HEK293T (cell line): ENCODE measurements around the gene STK24.

Experiments
- CTCF ChIA-PET: fragments of 350-600 bp; formaldehyde crosslinking; extraction: SDS; loops from one replicate; lab custom pipeline; 2021; ENCODE audit warnings: antibody characterized with exemption, inconsistent platforms; lab: Yijun Ruan, JAX
- POLR2A ChIA-PET: fragments of 350-600 bp; formaldehyde crosslinking; extraction: SDS; loops from one replicate; lab custom pipeline; 2020; ENCODE audit warnings: antibody characterized with exemption, inconsistent platforms; lab: Yijun Ruan, JAX
- DNase-seq: peaks from one replicate; pipeline ENCODE4 v3.0.0; 2012; ENCODE audit warnings: mixed read lengths; ENCODE audit errors: extremely low spot score
- ARNT ChIP-seq: fragments of 450-650 bp; IDR thresholded peaks from 2 replicates; pipeline ENCODE4 v1.6.1; 2017; ENCODE audit warnings: mild to moderate bottlenecking
- BHLHE40 ChIP-seq: fragments of 450-650 bp; IDR thresholded peaks from 2 replicates; pipeline ENCODE4 v1.6.1; 2016; ENCODE audit warnings: mild to moderate bottlenecking, moderate library complexity, borderline replicate concordance
- CTBP1 ChIP-seq: fragments of 450-650 bp; IDR thresholded peaks from 2 replicates; pipeline ENCODE4 v1.6.1; 2016; ENCODE audit warnings: borderline replicate concordance
- ELF4 ChIP-seq: fragments of 450-650 bp; IDR thresholded peaks from 2 replicates; pipeline ENCODE4 v1.6.1; 2017; ENCODE audit warnings: antibody characterized with exemption
- FOXA1 ChIP-seq: fragments of 450-650 bp; IDR thresholded peaks from 2 replicates; pipeline ENCODE4 v1.6.1; 2016; ENCODE audit warnings: mild to moderate bottlenecking
- FOXK2 ChIP-seq: fragments of 450-650 bp; IDR thresholded peaks from 2 replicates; pipeline ENCODE4 v1.6.1; 2016; ENCODE audit warnings: mild to moderate bottlenecking
- FOXM1 ChIP-seq: fragments of 450-650 bp; IDR thresholded peaks from 2 replicates; pipeline ENCODE4 v1.6.1; 2017; ENCODE audit warnings: mild to moderate bottlenecking, borderline replicate concordance
- HDGF ChIP-seq: fragments of 450-650 bp; IDR thresholded peaks from 2 replicates; pipeline ENCODE4 v1.6.1; 2017; ENCODE audit warnings: antibody characterized with exemption, borderline replicate concordance
- L3MBTL2 ChIP-seq: fragments of 450-650 bp; conservative IDR thresholded peaks from 2 replicates; pipeline ENCODE4 v1.6.1; 2016; ENCODE audit warnings: mild to moderate bottlenecking
- LEF1 ChIP-seq: fragments of 450-650 bp; IDR thresholded peaks from 2 replicates; pipeline ENCODE4 v1.6.1; 2017; ENCODE audit warnings: mild to moderate bottlenecking, borderline replicate concordance
- NFRKB ChIP-seq: fragments of 450-650 bp; IDR thresholded peaks from 2 replicates; pipeline ENCODE4 v1.6.1; 2016; ENCODE audit warnings: mild to moderate bottlenecking, moderate library complexity
- PKNOX1 ChIP-seq: fragments of 450-650 bp; IDR thresholded peaks from 2 replicates; pipeline ENCODE4 v1.6.1; 2016
- SP1 ChIP-seq: fragments of 450-650 bp; IDR thresholded peaks from 2 replicates; pipeline ENCODE4 v1.6.1; 2017
- SUZ12 ChIP-seq: fragments of 450-650 bp; IDR thresholded peaks from 2 replicates; pipeline ENCODE4 v1.6.1; 2016; ENCODE audit warnings: mild to moderate bottlenecking
- TARDBP ChIP-seq: fragments of 450-650 bp; IDR thresholded peaks from 2 replicates; pipeline ENCODE4 v1.6.1; 2016
- ZNF384 ChIP-seq: fragments of 450-650 bp; IDR thresholded peaks from 2 replicates; pipeline ENCODE4 v1.6.1; 2016

STK24 gene

GRCh38 chr13:98504371-98504963 is 72.4 kb downstream of the STK24 start:
- no peak for DNase-seq
- POLR2A ChIA-PET, result interaction anchor here (1.7 kb wide), 1 partner anchor 73 kb away, joined by 5 read pairs; no protein-coding TSS in a partner anchor
- TF ChIP-seq ARNT, result no peak
- TF ChIP-seq HDGF, result no peak
- TF ChIP-seq CTBP1, result no peak
- no peak for TF ChIP-seq FOXK2
- TF ChIP-seq ZNF384, result no peak
- TF ChIP-seq SUZ12, result no peak
- no peak for TF ChIP-seq LEF1
- no peak for TF ChIP-seq FOXA1
- TF ChIP-seq SP1, result no peak
- no peak for TF ChIP-seq FOXM1
- TF ChIP-seq TARDBP, result no peak
- TF ChIP-seq BHLHE40, result no peak
- no peak for TF ChIP-seq L3MBTL2
- no peak for TF ChIP-seq ELF4
- no peak for TF ChIP-seq NFRKB
- CTCF ChIA-PET, result interaction anchor here (0.8 kb wide), 1 partner anchor 21 kb away, joined by 3 read pairs; no protein-coding TSS in a partner anchor

GRCh38 chr13:98504029-98504351 is 72.9 kb downstream of the STK24 start:
- POLR2A ChIA-PET, result interaction anchor here (1.7 kb wide), 1 partner anchor 73 kb away, joined by 5 read pairs; no protein-coding TSS in a partner anchor
- no peak for TF ChIP-seq CTBP1
- no peak for TF ChIP-seq ZNF384
- TF ChIP-seq FOXA1, result no peak
- no peak for TF ChIP-seq SUZ12
- no peak for TF ChIP-seq ELF4
- no peak for TF ChIP-seq SP1
- TF ChIP-seq ARNT, result no peak
- no peak for TF ChIP-seq PKNOX1
- no peak for TF ChIP-seq FOXK2
- TF ChIP-seq FOXM1, result no peak
- no peak for TF ChIP-seq L3MBTL2
- DNase-seq, result no peak
- CTCF ChIA-PET, result interaction anchor here (0.8 kb wide), 1 partner anchor 21 kb away, joined by 3 read pairs; no protein-coding TSS in a partner anchor

GRCh38 chr13:98503175-98504028 is 73.5 kb downstream of the STK24 start:
- POLR2A ChIA-PET, result interaction anchor here (1.7 kb wide), 1 partner anchor 74 kb away, joined by 5 read pairs; no protein-coding TSS in a partner anchor
- no peak for DNase-seq
- TF ChIP-seq FOXK2 (no peak), NFRKB (no peak), SUZ12 (no peak), ZNF384 (no peak), LEF1 (no peak)
- CTCF ChIA-PET, result interaction anchor here (0.8 kb wide), 1 partner anchor 20 kb away, joined by 3 read pairs; no protein-coding TSS in a partner anchor

- ChIA-PET CTCF (no interaction called here), POLR2A (no interaction called here)
- no peak for DNase-seq
- TF ChIP-seq FOXK2 (no peak), ZNF384 (no peak), NFRKB (no peak), TARDBP (no peak), HDGF (no peak), FOXA1 (no peak), L3MBTL2 (no peak), SP1 (no peak), SUZ12 (no peak), ARNT (no peak), FOXM1 (no peak)
These were observed 75.9 kb downstream of the STK24 start for GRCh38 chr13:98500963-98501421.

GRCh38 chr13:98496966-98497365 is 79.9 kb downstream of the STK24 start:
- DNase-seq, result no peak
- POLR2A ChIA-PET, result no interaction called here
- CTCF ChIA-PET, result no interaction called here
- TF ChIP-seq NFRKB, result no peak
- no peak for TF ChIP-seq CTBP1
- no peak for TF ChIP-seq FOXK2
- TF ChIP-seq BHLHE40, result no peak
- TF ChIP-seq ARNT, result no peak

- CTCF ChIA-PET, result no interaction called here
These were observed 80.5 kb downstream of the STK24 start for GRCh38 chr13:98496479-98496791.

GRCh38 chr13:98495627-98496478 is 81.1 kb downstream of the STK24 start:
- TF ChIP-seq BHLHE40, result no peak
- no peak for TF ChIP-seq LEF1
- TF ChIP-seq SP1, result no peak
- no peak for TF ChIP-seq TARDBP
- TF ChIP-seq SUZ12, result no peak
- no peak for TF ChIP-seq HDGF
- TF ChIP-seq CTBP1, result no peak
- TF ChIP-seq PKNOX1, result no peak
- TF ChIP-seq ELF4, result no peak
- TF ChIP-seq ARNT, result no peak
- no peak for TF ChIP-seq NFRKB
- no peak for TF ChIP-seq FOXA1
- TF ChIP-seq ZNF384, result no peak
- TF ChIP-seq L3MBTL2, result no peak
- TF ChIP-seq FOXK2, result no peak
- no peak for TF ChIP-seq FOXM1
- CTCF ChIA-PET, result no interaction called here
- POLR2A ChIA-PET, result interaction anchor here (2.2 kb wide), 1 partner anchor 11 kb away, joined by 7 read pairs; no protein-coding TSS in a partner anchor

More at GRCh38 chr13:98496479-98496791, 80.5 kb downstream of the STK24 start:
- no peak for TF ChIP-seq BHLHE40
- no peak for TF ChIP-seq NFRKB
- TF ChIP-seq HDGF, result no peak
- TF ChIP-seq ELF4, result no peak
- TF ChIP-seq LEF1, result no peak
- no peak for TF ChIP-seq FOXK2
- no peak for TF ChIP-seq CTBP1
- no peak for TF ChIP-seq TARDBP
- TF ChIP-seq ARNT, result no peak
- no peak for DNase-seq
- POLR2A ChIA-PET, result no interaction called here

More at GRCh38 chr13:98495627-98496478, 81.1 kb downstream of the STK24 start:
- DNase-seq, result no peak
